Stimulated activated CD8-positive, alpha-beta memory T cell treated with anti-CD3 and anti-CD28 coated beads, Interleukin-15, amount 100 ng/mL, for 4 hours (primary cell): ENCODE measurements around the gene SLC38A2.

Experiments
- DNase-seq, 2 donors: peaks; one replicate each; pipeline ENCODE4 v3.0.0-alpha.2; 2020; ENCODE audit warnings: low read depth in 2 of 2

SLC38A2 gene

GRCh38 chr12:46376579-46376978 is 4.0 kb upstream of the SLC38A2 start:
- DNase-seq: no peak

- DNase-seq: no peak
These were observed 2.1 kb upstream of the SLC38A2 start for GRCh38 chr12:46374711-46375110.

GRCh38 chr12:46374310-46374709 is 1.7 kb upstream of the SLC38A2 start:
- no peak for DNase-seq

DNA sequence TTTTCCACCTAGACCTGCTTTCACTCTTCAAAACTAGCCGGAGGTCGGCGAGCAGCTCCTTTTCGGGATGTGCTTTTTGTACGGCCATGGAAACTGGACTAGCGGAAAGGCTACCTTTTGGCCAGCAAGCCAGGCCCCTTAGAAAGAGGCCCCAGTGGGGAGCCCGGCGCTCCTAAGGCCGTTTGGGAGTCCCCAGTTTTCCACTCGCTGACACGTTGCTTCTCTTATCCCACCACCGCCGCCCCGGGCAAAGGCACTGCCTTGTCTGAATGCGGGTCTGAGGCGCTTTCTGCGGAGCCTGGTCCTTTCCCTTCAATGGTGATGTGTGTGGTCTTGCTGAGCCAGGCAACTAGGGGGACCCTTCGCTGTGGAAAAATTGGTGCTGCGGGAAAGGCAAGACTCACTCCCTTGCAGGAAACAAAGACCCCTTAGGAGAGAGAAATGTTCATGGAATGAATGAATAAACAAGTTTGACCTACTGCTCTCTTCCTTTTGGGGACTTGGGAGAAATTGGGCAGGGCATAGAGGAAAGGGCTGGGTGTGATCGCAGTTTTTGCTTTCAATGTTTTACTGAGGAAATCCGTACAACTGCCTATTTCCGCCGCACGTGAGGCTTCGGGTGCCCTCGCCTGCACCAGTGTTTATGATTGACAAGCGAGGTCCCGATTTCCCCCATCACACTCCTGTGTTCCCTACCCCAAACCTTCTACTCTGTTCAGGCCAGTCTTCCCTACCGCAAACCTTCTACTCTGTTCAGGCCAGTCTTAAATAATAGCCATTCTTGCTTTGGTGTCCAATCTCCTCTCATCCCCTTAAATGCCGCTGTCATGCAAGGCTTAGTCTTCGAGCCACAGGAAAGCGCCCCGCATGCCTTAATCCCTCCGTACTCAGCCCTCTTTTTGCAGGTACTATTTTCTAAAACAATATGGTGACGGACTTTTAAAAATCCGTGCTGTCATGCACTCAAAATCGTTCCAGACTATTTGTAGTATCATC is 1.0 kb upstream of the SLC38A2 start:
- peak in 1 of 2 donors; percentile 11 for DNase-seq

DNA sequence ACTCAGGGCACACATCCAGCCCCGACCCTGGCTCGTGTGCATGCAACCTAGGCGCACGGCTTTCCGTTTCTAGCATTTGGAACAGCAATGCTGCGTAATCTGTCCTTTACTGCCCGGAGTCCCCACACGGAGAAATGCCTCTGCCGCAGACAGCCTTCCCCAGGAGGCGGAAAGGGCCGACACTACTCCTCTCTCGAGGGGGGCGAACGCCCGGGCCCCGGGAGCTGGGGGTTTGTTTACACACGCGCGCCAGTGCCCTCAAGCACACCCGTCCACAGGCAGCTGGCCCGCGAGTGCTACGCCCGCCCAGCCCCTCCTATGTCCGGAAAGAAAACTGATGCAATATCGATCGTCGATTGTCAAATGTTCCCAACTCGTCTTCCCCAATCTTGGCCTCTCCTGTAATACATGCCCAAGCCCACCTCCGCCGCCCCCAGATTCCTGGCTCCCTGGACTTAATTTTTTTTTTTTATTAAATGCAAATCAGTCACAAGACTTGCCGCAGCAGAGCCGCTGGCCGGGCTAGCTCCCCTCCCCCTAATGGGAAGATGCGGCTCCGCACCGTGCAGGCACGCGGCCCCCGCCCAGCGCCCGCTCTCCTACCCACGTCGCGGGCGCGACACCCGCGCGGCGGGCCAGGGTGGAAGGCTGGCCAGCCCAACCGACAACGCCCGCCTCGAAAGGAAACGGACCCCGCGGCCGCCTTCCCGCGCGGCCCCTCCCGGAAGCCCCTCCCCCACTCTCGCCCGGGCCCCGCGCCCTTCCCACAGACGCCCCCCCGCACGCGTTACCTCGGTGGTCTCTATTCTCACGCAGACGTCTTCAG is 642 bp downstream of the SLC38A2 start:
- peak; percentile 18 to 36 for DNase-seq

DNA sequence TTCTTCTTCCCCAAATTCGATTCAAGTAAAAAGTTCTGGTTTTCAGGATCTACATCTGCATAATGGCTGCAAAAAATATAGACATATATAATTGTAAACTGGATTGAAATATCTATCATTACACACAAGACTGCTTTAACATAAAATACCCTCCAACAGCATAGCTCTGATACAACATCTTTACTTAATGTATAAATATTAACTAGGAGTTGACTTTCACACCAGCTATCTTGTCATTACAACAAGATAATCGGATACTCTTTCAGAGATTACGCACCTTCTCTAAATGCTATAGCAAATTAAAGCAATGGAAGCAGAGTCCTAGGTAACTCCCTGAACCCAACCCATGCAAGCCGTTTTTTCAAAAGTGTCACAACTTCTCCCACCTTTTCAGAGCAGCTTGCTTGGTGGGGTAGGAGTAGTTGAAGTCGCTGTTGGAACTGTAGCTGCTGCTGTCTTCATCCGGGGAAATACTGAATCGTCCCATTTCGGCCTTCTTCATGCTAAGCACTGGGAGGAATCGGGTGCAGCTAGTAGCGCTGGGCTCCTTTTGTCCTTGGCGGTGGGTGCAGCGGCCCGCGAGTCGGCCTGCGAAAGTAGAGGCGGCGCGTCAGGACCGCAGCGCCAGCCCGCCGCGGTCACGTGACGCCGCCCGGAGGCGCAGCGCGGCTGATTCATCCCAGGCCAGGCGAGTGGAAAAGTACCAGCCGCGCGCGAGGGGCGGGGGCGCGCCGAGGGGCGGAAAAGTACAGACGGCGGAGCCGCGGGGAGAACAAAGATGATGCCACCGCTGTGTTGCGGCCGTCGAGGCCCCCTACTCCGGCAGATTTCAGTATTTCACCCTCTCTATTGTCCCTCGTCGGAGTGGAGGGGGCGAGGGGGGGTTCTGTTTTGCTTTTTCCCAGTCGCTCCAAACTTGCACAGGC is 1.5 kb downstream of the SLC38A2 start:
- DNase-seq: peak; percentile 85 to 91

DNA sequence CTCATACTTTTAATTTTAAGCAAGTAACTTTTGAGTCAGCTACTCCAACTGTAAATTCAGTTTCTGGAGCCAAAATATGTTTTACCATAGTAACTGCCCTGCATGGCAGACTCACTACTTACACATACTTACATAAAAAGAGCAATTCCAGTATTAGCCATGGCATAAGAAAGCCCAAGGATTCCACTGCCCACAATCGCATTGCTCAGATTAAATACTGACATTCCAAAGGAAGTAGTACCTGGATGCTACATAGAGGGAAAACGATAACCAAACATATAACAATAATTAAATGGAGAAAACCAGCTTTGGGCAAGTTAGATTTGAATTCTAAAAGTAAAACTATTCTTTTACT is 2.2 kb downstream of the SLC38A2 start:
- DNase-seq: no peak

GRCh38 chr12:46369474-46370379 is 2.8 kb downstream of the SLC38A2 start:
- DNase-seq: no peak

DNA sequence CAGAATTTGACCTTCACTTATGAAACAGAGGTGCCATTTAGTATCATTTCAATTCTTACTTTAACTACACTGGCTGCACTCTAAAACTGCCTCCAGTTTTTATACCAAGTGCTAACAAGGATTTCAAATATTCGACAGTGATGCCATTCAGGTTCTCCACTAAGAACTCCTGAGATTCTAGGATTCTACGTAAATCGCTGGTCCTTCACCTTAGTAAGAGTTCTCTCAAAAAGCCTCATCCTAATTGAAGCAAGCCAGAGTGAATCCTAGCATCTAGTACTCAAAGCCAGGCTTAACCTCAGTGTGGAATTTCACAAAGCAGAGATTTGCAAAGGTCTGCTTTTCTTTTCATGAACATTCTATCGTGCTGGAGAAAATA is 3.5 kb downstream of the SLC38A2 start:
- DNase-seq: no peak

GRCh38 chr12:46368684-46369083 is 3.9 kb downstream of the SLC38A2 start:
- no peak for DNase-seq

DNA sequence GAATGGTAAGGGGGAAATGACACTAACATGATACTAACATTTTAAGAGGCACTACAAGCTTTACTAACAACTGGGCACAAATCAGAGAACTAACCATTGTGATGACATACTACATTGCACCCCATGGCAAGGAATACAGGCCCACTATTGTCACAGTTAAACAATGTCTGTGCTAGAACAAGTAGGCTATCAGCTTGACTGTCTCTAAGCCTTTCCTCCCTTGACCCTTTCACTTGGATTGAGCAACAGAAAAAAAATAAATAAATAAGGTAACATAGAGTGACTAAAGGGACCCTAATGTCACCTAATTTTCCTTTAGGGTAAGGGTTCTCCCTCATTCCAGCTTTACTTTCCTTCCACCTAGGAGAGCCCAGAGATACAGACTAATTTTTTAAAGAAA is 4.4 kb downstream of the SLC38A2 start:
- DNase-seq: no peak

- no peak for DNase-seq
These were observed 5.1 kb downstream of the SLC38A2 start for GRCh38 chr12:46367351-46368029.

GRCh38 chr12:46366771-46367170 is 5.8 kb downstream of the SLC38A2 start:
- DNase-seq: no peak

DNA sequence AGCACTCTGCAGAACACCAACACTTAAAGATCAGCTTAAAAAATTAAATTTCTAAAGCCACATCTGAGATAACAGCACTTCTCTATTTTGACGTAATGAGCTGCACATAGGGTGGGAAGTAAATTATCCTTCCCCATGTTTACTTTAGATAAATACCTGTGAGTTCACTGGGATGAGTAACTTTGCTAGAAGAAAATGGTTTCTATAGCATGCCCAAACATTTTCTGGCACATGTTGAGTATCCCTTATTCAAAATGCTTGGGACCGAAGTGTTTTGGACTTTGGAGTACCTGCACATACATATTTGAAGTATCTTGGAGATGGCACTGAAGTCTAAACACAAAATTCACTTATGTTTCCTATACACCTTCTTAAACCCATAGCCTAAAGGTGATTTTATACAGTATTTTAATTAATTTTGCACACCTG is 6.6 kb downstream of the SLC38A2 start:
- no peak for DNase-seq

DNA sequence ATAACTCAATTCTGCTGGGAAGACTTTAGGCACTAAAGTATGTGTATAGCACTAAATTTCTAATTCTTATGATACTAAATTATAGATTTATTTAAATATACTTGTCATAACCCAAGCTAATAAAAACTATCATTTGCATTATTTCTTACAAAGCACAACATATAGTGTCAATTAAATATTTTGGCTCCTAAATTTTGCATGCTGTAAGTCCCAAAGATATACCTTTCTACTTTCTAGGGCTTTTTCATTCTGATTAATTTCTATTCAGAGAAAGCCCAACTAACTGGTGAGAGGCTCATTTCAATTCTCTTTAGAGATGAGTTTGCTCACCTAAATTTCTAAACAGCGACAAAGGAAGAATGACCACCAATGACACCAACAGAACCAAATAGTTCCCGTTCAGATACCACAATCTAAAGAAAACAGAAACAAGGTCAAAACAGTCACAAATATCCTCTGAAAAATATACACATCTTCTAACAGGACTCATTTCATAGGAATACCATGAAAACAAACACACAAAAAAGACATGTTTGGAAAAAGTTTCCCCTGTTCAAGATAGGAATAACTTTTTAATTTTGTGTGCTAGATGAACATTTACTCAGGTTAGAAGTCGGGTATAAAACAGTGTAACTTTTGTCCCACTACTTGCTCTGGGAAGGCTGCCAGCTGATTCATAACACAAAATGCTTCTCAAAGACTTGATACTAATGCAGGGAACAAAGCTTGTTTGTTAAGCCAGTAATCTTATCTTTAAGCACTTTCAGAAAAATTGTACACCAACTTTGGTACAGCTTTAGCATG is 7.6 kb downstream of the SLC38A2 start:
- DNase-seq: no peak

DNA sequence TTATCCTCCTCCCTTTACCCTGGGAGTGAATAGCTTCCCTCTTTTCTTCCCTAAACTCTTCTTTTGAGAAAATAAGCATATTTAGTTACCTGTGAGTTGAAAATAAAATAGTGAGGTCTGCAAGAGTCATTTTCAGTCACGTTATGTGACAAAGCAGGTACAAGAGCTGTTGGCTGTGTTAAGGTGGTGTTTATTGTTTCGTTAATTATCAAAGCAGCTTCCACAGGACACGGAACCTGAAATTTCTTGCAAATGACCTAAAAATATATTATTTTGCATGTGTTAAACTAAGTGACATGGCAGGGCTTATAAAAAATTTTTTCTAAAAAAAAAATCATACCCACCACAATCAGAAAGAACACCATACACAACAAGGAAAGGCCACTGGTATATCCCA is 8.3 kb downstream of the SLC38A2 start:
- no peak for DNase-seq

GRCh38 chr12:46363582-46364299 is 8.8 kb downstream of the SLC38A2 start:
- no peak for DNase-seq

GRCh38 chr12:46362895-46363581 is 9.5 kb downstream of the SLC38A2 start:
- no peak for DNase-seq
